GM19397 (cell line): ENCODE measurements around the gene LRP1.

Source experiments
- ATAC-seq: cut with Tn5 transposase; IDR thresholded peaks from one replicate; pipeline ENCODE4 v1.9.1; 2021; ENCODE audit warnings: mild to moderate bottlenecking, moderate library complexity; ENCODE audit not compliant: unreplicated experiment

The LRP1 gene

DNA sequence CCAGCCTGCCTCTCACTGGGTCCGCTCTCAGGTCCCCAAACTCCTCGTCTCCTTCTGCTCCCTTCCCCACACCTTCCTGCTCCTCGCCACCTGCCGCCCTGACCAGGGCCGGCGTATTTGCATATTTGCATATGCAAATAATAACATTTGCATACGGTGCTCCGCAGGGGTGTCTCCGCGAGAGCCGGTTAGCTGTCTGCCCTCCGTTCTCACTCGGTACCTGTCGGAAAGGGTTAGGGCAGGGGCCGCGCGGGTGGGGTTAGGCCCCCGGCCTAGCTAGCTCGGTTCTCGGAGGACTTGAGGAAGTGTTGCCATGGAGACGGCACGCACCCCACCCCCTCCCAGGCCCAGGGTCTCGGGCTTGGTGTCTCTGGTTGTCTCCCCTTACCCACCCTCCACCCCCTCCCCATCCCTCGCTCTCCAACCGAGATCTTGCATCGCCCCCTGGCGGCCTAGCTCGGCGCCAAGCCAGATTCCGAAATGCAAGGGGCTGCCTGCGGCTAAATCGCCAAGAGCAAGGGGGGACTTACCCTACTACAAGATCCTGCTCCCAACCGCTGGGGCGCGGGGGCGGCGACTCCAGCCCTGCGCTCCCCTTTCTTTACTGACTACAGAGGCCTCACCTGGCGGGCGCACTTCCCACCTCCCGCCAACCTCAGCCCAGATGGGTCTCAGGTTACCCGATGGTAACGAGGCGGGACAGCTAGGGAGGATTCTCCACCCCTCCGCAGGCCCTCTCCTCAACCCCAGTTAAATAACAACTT, 114.6 kb downstream of the LRP1 start:
- no peak for ATAC-seq

DNA sequence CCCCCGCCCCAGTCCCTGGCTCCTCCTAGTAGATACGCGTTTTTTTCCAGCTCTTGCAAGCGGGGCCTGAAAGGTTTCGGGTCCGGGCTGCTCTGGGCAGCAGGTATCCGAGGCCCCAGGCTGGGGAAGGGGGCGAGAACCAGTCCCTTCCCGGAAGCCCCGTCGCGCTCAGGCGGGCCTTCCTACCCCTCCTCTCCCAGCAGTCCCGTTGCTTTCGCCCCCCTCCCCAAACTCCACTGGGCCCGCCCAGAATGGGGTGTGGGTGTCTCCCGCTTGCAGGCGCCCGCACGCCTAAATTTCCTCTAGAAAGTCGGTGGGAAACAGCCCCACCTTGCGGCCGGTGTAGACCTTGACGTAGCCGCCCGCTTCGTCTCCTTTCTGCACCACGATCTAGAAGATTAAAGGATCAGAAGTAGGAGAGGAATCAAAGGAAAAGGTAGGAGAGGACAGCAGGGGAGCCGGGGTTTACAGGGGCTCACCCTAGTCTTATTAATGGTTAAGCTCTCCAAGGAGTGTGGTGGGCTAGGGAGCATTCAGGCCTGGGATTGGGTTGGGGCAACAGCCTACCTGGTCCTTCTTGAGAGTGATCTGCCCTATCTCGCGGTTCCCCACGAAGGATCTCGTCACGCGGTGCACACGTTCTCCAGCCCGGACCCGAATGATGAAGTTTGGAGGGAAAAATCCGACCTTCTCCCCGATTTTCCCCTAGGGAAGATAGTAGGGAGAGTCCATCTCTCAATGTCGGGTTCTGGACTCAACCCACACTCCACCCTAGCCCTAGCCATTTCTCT, 115.4 kb downstream of the LRP1 start:
- no peak for ATAC-seq

DNA sequence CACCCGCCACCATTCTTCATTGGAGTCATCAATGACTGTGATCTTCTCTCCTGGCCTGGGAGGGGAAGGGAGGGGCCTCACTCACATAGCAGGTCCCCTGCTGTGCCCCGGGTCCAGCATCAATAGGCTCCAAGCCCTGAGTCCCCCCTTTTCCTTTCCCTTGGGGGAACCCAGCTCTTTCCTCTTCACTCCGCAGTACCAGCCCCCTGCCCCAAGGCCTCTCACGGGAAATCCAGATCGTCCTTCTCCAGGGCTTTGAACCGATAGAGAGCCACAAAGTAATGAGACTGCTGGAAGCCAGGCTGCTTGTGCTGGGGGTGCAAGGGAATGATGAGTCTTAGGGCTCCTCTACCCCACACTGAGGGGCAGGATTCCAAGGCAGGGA, 116.0 kb downstream of the LRP1 start:
- ATAC-seq: no peak

DNA sequence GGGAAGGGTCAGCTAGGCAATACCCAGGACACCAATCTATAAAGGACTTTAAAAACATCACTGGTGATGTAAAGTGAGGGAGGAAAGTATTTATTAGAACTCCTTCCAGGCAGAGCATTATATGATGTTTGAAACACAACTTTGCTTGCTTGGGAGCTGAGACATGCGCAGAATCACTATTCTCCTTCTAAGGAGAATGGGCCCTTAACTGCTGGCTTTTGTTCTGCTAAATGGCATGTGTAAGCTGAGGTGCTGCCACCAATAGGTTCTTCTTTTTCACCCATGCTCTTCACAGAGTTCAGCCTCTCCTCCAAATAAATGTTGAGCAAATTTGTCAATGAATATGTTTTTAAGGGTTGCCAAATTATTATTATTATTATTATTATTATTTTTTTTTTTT, 118.8 kb downstream of the LRP1 start:
- ATAC-seq: no peak

DNA sequence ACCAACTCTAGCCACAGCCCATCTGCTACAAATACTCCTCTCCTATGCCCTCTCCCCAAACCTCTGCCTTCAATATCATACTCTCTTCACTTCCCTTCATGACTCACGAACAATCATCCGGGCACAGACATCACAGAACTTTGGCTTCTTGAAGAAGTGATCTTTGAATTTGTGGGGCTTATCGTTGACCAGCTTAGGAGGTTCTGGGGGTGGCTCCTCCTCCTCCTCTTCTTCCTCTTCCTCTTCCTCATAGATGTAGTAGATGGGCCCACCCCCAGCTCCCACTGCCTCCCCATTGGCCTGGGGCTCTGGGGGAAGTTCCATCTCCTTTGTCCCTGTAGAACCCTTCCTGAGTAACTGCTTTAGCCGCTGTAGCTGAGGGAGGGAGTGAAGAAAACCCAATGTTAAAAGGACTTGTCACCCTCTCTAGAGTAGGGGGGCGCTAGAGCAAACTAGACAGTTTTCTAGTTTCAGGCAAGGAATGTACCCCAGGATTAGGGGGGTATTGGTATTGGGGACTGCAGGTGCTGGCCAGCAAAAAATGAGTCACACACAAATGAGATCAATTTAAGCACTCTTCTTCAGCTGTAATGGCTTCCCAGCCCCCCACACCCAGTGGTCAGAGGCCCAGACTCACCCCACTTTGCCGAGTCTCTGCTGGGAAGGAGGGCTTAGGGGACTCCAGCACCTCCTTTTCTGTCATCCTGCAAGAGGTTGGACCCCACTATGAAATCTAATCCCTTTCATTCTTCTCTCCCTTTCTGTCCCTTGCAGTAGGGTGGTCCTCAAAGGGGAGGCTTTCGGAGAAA, 120.9 kb downstream of the LRP1 start:
- ATAC-seq: no peak

DNA sequence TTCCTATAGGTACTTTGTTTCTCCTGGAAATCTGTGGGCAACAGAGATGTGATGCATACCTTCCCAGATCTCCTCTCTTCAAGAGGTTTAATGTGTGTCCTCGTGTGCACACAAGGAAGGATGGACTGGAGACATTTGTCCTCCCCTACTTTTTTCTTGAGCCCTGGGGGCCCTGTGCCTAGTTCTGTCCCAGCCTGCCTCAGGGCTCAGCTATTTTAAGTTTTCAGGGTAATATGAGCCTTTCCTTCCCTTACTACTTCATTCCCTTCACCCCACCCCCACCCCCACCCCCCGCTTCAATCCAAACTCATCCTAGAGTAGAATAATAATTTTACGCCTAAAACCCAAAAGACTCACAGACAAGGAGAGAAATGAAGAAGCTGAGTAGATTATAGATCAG, 122.3 kb downstream of the LRP1 start:
- no peak for ATAC-seq

DNA sequence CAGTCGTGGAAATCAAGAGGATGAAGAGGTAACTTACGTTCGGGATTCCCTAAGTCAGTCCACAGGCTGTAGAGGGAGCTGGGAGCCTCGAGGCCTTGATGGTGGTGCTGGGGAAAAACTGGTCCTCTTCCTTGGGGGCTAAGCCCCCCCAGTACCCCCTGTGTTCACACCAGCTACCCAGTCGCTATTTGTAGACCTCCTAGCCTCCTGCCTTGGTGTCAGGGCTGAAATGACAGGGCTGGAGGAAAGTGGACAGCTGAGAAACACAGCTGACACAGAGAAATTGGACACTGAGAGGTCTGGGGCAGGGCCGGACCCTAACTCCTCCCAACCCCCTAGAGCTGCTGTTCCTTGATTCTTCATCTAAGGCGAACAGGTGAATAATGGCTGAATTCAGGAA, 122.7 kb downstream of the LRP1 start, which contains the start of gene STAC3:
TSS of gene STAC3 (minus strand) at position 232 of the 400 bp plus-strand sequence. CDS start 1,551 bp downstream, outside the sequence.
- ATAC-seq: no peak

DNA sequence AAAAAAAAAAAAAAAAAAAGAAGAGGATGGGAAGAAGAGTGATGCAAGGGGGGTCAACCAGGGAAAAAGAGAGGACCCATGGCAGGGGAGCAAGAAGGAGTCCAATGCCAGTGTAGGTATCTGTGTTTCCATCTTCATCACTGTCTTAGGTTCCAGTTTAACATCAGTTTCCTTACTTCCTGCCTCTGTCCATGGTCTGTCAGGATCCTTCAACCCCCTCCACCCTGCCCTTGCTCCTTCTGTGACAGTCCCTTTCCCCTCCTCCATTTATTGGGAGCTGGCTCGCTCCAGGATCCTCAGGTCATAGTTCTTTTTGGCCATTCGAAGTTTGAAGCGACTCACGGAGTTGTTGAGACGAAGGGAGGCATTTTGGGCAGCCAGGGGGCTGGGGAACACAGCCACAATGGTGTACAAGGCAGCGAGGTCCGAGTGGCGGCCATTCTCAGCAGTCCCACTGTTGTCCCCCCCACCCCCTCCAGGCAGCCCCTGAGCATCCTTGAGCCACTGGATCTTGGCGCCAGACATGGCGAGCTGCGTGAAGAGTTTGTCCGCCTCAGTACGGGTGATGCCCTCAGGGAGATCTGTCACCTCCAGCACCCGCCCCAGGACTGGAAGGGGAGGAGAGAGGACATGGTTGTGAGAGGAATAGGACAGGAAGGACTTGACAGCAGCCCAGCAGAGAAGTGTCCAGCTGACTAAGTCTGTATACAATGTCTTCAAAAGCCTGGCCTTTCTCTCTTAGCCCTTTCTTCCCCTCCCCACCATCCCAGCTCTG, 126.4 kb downstream of the LRP1 start:
- no peak for ATAC-seq

DNA sequence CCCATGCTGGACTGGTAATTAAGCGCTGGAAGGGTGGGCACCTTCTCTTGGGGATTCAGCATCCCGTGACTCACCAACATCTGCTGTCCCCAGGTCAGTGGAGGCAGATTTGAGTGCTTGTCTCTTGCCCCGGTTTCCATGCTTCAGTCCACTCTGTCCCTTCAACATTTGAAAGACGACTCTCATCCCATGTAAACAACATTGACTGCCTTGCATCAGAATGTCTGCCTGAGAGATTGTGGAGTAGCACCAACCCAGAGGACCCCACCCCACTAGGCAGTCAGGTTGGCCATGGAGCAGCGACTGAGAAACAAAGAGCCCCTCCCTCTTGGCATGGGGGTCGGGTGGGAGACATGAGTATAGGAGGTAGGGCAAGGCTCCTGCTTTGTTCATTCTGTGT, 127.6 kb downstream of the LRP1 start:
- no peak for ATAC-seq

DNA sequence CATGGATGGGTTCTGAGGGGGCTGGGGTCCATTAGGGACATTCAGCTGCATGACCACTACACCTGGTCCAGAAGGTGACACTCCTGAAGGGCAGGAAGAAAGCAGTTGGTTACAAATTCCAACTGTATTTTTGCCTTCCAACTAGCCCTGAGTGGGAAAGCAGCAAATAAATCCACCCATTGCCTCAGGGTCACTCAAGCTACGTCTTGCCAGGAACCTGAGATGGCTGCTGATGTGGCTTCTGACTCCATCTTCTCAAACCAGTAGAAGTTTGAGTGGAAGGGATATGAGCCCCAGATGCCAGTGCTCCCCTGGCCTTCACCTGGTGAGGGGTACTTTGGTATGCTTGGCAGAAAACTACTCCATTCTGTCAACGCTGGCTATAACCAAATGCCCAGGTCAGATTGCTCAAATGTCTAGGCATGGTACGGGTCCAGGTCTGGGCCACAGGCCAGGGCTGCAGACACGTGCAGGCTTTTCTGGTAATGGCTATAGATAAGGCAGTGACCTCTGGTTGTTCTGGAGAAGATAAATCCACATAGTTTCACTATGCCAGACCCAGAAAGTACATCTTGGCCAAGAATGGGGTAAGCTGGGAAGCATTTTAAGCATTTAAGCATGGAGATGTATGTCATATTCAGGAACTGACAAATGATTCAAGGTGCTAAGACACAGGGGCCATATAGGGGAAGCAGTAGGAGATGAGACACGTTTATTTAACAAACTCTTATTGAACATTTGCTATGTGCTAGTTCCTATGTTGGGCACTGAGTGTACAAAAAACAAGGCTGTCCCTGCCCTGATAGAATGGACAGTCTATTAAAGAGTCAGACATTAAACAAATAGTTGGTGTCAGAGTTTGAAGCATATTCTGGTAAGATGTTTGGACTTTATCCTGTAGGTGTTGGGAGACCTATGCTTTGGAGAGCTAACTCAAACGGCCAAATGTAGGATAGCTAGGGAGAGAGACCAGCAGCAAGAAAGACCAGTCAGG, 131.0 kb downstream of the LRP1 start:
- no peak for ATAC-seq

DNA sequence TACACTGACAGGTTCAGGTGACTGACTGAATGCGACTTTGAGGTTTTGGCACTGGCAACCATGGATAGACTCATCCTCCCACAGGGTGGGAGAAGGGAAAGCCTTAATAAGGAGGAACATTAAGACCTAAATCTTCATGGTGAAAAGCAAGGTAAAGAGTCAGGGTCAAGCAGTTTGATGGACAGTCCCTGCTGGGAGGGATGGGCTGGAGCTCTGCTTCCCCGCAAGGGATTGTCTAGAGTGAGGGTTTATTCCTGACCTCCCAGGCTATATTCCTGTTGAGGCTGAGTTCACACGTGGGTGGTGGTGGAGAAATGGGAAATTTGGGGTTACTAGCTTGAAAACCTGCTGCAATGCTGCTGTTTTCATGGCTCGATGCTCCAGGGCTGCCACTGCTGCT, 132.1 kb downstream of the LRP1 start:
- no peak for ATAC-seq

DNA sequence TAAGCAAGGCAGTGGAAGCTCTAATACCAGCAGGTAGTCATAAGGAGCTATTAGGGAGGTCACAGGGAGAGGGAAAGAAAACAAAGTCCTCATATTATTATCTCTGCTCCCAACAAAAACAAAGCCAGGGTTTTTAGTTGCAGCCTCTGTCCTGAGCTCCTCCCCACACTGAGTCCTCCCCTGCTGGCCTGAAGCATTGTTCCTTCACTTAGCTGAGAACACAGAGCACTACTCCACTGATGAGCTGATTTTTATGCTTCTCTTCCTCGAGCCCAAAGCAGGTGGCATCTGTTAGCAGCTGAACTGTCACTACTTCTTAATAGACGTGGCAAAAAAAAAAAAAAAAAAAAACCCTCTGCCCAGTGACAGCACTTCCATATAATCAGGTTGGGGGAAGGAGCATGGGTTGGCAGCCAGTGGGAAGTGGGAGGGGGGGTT, 133.2 kb downstream of the LRP1 start:
- no peak for ATAC-seq

DNA sequence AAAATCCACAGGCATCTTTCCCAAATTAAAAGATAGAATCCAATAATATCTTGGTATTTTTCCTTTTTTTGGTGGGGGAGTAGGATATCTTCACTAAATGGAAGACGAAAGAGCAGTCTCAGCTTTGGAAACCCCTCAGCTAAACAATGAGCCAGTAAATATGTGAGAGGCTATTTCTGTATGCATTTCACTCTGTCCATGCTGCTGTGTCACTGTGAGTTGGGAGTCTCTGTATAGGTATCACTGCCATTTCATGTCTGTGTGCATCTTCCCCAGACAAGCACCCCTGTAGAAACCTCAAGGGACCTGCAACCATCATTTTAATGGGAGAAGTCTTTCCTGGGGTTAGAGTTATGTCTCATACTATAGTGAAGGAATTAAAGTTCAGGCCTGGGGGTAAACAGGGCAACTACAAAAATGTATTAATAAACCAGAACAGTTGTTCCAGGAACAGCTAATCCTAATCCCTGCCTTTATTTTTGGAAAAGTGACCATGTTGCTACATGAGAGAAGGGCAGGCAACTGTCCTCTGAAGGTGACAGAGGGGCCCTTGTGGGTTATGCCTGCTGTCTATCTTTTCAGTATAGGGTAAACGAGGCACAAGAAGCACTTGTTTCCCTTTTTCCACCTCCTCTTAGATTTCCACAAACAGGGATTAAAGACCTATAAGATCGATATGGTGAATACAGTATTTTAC, 134.0 kb downstream of the LRP1 start:
- no peak for ATAC-seq
